ENCODE results near the gene NBR1. TPM values are rescaled to one million over a fixed set of nuclear protein-coding genes. Genes with fewer than 3 reads are reported as not detected.
A peak's percentile ranks its signal among the peaks of the same experiment; 100 is the strongest.

The NBR1 gene
- total RNA-seq, 1 experiment from 2014 or later = 93.7 TPM

DNA sequence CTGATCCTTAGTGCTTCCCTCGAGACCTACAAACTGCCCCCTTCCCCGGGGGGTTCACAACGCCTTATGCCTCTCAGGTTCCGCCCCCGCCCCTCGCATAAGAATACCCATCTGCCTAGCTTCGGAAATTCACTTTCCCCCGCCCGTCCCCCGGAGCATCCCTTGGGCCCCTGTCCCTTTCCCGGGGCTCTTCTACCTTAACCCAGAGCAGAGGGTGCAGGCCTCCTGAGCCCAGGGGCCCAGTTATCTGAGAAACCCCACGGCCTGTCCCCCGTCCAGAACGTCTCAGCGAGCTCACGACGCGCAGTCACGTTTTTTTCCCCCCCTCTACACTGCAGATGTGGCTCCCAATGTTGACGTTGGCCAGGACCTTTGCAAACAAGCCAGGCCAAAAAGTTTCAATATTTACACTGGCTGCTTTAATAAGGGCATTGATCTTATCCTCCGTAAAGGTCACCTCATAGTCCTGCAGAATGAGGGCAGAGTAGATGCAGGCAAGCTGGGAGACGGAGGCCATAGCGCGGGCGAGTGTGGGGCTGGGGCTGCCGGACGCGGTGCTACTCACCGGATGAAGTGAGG, 1.4 kb upstream of the NBR1 start:
- Histone ChIP-seq H2AFZ (peak overlapping the region; percentile 92), H3K79me2 (ENCODE audit: low read depth) (peaks cover 53% of the 10 kb centered on the region), H4K20me1 (ENCODE audit: insufficient read depth) (peaks cover 9% of the 10 kb centered on the region), H3K4me2 (peak overlapping the region; percentile 90), H3K4me1 (replicated peaks; ENCODE audit: insufficient read depth) (peaks cover 14% of the 10 kb centered on the region), H3K36me3 (ENCODE audit: low read depth) (peaks cover 3% of the 10 kb centered on the region; the same call in 1 of the 2 replicates), H3K4me3 (peak overlapping the region; percentile 71), H3F3A (ENCODE audit: insufficient read depth, low read depth) (peaks cover 38% of the 10 kb centered on the region), H3K9me2 (ENCODE audit: insufficient read depth) (no peaks in the 10 kb centered on the region), H3K9me3 (ENCODE audit: insufficient read depth, low read depth) (no peaks in the 10 kb centered on the region), H3K27ac (peak overlapping the region; percentile 95), H3K27me3 (ENCODE audit: insufficient read depth, low read depth) (no peaks in the 10 kb centered on the region)
- ChIA-PET POLR2A (ENCODE audit: unreplicated experiment) (interaction anchor here (0.7 to 1.0 kb wide), 3 partner anchors 44 to 206 kb away, joined by 3 to 10 read pairs (median 3); partner anchors contain the start of gene BRCA1), CTCF (no interaction called here)
- peak; percentile 10 to 63 for DNase-seq
- TF ChIP-seq EZH2 (IDR thresholded peaks at IDR 0.05; ENCODE audit: low read depth) = no peak
- TF ChIP-seq, protein P1, sequence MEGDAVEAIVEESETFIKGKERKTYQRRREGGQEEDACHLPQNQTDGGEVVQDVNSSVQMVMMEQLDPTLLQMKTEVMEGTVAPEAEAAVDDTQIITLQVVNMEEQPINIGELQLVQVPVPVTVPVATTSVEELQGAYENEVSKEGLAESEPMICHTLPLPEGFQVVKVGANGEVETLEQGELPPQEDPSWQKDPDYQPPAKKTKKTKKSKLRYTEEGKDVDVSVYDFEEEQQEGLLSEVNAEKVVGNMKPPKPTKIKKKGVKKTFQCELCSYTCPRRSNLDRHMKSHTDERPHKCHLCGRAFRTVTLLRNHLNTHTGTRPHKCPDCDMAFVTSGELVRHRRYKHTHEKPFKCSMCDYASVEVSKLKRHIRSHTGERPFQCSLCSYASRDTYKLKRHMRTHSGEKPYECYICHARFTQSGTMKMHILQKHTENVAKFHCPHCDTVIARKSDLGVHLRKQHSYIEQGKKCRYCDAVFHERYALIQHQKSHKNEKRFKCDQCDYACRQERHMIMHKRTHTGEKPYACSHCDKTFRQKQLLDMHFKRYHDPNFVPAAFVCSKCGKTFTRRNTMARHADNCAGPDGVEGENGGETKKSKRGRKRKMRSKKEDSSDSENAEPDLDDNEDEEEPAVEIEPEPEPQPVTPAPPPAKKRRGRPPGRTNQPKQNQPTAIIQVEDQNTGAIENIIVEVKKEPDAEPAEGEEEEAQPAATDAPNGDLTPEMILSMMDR (conservative IDR thresholded peaks at IDR 0.05) = no peak
- intact Hi-C loops (cut with micrococcal nuclease; ENCODE audit: unreplicated experiment) = loop anchor here (2.0 kb wide), 1 partner anchor 149 kb away; no protein-coding TSS in a partner anchor
- BruUV-seq (replicated peaks) = no TSS peak

DNA sequence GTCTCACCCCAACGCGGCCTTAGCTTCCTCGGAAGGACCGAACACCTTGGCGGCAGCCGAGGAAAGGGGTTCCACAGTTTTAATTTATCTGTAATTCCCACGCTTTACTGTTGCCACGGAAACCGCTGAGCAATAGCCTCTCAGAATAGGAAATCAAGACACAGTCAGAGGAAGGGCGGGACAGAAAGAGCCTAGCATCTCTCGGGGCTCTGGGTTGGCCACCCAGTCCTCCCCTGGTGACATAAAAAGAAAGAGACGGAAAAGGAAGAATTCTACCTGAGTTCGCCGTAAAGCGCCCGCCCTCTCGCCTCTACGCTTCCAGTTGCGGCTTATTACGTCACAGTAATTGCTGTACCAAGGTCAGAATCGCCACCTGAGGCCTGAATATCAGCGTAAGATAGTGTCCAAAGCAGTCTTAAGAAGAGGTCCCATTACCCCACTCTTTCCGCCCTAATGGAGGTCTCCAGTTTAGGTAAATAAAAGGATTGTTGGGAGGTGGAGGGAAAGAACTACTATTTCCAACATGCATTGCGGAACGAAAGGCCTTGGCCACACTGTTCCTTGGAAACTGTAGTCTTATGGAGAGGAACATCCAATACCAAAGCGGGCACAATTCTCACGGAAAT, 761 bp upstream of the NBR1 start:
- Histone ChIP-seq H3K79me2 (ENCODE audit: low read depth) (peaks cover 59% of the 10 kb centered on the region), H3K9me3 (ENCODE audit: insufficient read depth, low read depth) (no peaks in the 10 kb centered on the region), H3K4me1 (replicated peaks; ENCODE audit: insufficient read depth) (peaks cover 14% of the 10 kb centered on the region), H3F3A (ENCODE audit: insufficient read depth, low read depth) (peaks cover 38% of the 10 kb centered on the region), H3K4me3 (peak overlapping the region; percentile 71), H3K4me2 (peak overlapping the region; percentile 90), H3K9me2 (ENCODE audit: insufficient read depth) (no peaks in the 10 kb centered on the region), H3K36me3 (ENCODE audit: low read depth) (peaks cover 4% of the 10 kb centered on the region), H4K20me1 (ENCODE audit: insufficient read depth) (peaks cover 10% of the 10 kb centered on the region), H2AFZ (peak overlapping the region; percentile 92), H3K27me3 (ENCODE audit: insufficient read depth, low read depth) (no peaks in the 10 kb centered on the region), H3K27ac (peak overlapping the region; percentile 95)
- CTCF ChIA-PET = no interaction called here
- POLR2A ChIA-PET (ENCODE audit: unreplicated experiment) = interaction anchor here (1.0 kb wide), 1 partner anchor 45 kb away, joined by 3 read pairs; the partner anchor contains the start of gene BRCA1
- BruUV-seq (replicated peaks) = TSS peak; percentile 54
- DNase-seq = peak; percentile 85 to 95
- intact Hi-C loops (cut with micrococcal nuclease; ENCODE audit: unreplicated experiment) = loop anchor here (2.0 kb wide), 1 partner anchor 149 kb away; no protein-coding TSS in a partner anchor
- TF ChIP-seq, protein P1 (conservative IDR thresholded peaks at IDR 0.05) = no peak
- no peak for TF ChIP-seq EZH2 (IDR thresholded peaks at IDR 0.05; ENCODE audit: low read depth)

DNA sequence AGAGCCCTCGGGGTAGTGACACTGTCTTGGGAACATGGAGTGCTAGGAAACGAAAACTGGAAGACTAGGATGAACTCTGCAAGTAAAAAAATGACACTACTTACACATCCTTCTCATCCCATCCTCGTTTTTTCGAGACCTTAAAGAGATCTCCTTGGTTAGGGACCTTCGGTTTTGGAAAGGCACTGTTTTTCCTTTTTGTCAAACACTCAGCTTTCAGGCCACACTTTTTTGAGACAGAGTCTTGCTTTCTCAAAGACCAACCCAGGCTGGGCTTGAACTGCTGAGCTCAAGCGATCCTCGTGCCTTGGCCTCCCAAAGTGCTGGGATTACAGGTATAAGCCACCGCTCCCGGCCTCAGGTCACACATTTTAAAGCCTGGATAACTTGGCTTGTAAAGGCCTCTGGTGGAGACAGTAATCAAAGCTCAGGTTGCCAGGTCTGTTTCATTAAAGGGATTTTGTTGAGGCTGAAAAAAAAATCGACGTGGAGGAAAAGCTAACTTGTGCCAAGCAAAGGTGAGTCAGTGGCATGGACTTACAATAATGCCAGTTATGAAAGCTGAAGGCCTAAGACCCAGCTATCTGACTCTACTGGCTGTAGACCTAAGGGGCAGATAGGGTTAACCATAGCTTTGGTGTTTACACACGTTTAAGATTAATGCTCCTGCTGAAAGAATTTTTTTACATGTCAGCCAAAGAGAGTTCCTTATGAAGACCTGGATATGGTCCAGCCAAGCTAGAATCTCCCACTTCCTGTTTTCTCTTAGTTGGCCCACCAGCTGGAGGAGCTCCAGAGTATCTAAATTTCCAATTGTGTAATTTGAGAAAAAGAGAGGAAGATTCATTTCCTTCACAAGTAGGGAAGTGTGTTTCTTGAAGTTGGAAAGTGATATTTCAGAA, 823 bp downstream of the NBR1 start:
- peak; percentile 48 to 99 for DNase-seq
- Histone ChIP-seq H3K4me2 (peak overlapping the region; percentile 90), H3K79me2 (ENCODE audit: low read depth) (peaks cover 65% of the 10 kb centered on the region), H3K36me3 (ENCODE audit: low read depth) (peaks cover 18% of the 10 kb centered on the region), H3K9me3 (ENCODE audit: insufficient read depth, low read depth) (no peaks in the 10 kb centered on the region), H3K27ac (peak overlapping the region; percentile 95), H2AFZ (peak overlapping the region; percentile 71; the same call in 1 of the 2 replicates), H3K27me3 (ENCODE audit: insufficient read depth, low read depth) (no peaks in the 10 kb centered on the region), H3F3A (ENCODE audit: insufficient read depth, low read depth) (peaks cover 43% of the 10 kb centered on the region), H3K4me3 (peak overlapping the region; percentile 71), H4K20me1 (ENCODE audit: insufficient read depth) (peaks cover 25% of the 10 kb centered on the region), H3K4me1 (replicated peaks; ENCODE audit: insufficient read depth) (peaks cover 14% of the 10 kb centered on the region), H3K9me2 (ENCODE audit: insufficient read depth) (no peaks in the 10 kb centered on the region)
- ChIA-PET POLR2A (ENCODE audit: unreplicated experiment) (interaction anchor here (0.6 to 1.2 kb wide), 12 partner anchors 27 to 651 kb away, joined by 3 to 20 read pairs (median 4); partner anchors contain the start of genes BRCA1, RPL27 and VPS25), CTCF (interaction anchor here (0.6 to 0.9 kb wide), 2 partner anchors 119 to 163 kb away, joined by 4 to 6 read pairs; no protein-coding TSS in a partner anchor)
- TSS peak; percentile 85 for BruUV-seq (replicated peaks)
- no peak for TF ChIP-seq EZH2 (IDR thresholded peaks at IDR 0.05; ENCODE audit: low read depth)
- TF ChIP-seq, protein P1 (conservative IDR thresholded peaks at IDR 0.05) = no peak; the same call in 1 of the 2 replicates
- intact Hi-C loops (cut with micrococcal nuclease; ENCODE audit: unreplicated experiment) = loop anchor here (1.0 to 2.0 kb wide), 2 partner anchors 47 to 151 kb away; partner anchors contain the start of gene BRCA1
